Measurements from ENCODE around the gene ABCC4. TPM values are rescaled to one million over a fixed set of nuclear protein-coding genes. Genes with fewer than 3 reads are reported as not detected.

The ABCC4 gene
- total and polyA plus RNA-seq, 9 of the 15 experiments (the other 6 are each of a cell fraction or from before 2014, with no cell fraction given): 9.4 to 46.1 (median 25.4) TPM

DNA sequence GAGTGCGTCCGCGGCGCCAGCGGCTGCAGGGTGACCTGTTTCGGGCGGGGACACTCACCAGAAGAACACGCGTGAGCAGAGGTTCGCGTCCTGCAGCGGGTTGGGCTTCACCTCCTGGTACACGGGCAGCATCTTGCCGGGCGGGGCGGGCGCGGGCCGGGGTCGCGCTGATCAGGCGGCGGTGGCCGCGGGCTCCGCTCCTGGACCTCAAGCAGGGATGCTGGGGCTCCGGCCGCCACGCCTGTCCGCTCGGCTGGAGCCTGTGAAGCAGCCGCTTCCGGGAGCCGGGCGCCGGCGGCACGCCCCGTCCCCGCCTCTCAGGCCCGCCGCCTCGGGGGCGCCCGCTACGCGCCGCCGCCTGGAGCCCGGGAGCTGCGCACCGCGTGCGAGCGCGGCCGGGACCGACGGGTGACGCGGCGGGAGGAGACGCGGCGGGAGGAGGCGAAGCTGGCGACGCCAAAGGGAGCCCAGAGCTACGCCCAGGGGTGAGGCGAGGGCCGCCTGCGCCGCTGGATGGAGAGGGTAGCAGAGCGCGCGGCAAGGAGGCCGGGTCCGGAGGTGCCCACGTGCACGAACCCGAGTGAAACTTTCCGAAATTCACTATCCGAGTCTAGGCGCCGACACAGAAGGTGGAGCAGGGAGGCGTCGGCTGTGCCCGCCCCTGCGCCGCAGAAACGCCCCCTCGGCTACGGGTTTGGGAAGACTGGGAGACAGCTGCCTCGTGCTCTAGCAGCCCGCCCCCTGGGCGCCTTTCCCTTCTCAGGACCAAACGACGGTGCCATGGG, at the start of gene ABCC4 (continued):
- TF ChIP-seq POLR2G (IDR thresholded peaks at IDR 0.05; ENCODE audit: low read depth, low read length): peak; percentile 84
- TF ChIP-seq ESRRB (CRISPR knock-in tag; IDR thresholded peaks at IDR 0.05; ENCODE audit: borderline replicate concordance): no peak
- TF ChIP-seq, protein P1, sequence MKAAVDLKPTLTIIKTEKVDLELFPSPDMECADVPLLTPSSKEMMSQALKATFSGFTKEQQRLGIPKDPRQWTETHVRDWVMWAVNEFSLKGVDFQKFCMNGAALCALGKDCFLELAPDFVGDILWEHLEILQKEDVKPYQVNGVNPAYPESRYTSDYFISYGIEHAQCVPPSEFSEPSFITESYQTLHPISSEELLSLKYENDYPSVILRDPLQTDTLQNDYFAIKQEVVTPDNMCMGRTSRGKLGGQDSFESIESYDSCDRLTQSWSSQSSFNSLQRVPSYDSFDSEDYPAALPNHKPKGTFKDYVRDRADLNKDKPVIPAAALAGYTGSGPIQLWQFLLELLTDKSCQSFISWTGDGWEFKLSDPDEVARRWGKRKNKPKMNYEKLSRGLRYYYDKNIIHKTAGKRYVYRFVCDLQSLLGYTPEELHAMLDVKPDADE (conservative IDR thresholded peaks at IDR 0.05; ENCODE audit: control insufficient read depth, low read depth, low read length): 0 out of 2 replicates have a peak, but pooled peaks have one; percentile 36
- TF ChIP-seq, protein P2, sequence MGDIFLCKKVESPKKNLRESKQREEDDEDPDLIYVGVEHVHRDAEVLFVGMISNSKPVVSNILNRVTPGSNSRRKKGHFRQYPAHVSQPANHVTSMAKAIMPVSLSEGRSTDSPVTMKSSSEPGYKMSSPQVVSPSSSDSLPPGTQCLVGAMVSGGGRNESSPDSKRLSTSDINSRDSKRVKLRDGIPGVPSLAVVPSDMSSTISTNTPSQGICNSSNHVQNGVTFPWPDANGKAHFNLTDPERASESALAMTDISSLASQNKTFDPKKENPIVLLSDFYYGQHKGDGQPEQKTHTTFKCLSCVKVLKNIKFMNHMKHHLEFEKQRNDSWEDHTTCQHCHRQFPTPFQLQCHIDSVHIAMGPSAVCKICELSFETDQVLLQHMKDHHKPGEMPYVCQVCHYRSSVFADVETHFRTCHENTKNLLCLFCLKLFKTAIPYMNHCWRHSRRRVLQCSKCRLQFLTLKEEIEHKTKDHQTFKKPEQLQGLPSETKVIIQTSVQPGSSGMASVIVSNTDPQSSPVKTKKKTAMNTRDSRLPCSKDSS (IDR thresholded peaks at IDR 0.05; ENCODE audit: low read depth, partially characterized antibody): no peak
- TF ChIP-seq, protein P3, sequence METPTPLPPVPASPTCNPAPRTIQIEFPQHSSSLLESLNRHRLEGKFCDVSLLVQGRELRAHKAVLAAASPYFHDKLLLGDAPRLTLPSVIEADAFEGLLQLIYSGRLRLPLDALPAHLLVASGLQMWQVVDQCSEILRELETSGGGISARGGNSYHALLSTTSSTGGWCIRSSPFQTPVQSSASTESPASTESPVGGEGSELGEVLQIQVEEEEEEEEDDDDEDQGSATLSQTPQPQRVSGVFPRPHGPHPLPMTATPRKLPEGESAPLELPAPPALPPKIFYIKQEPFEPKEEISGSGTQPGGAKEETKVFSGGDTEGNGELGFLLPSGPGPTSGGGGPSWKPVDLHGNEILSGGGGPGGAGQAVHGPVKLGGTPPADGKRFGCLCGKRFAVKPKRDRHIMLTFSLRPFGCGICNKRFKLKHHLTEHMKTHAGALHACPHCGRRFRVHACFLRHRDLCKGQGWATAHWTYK (CRISPR knock-in tag; IDR thresholded peaks at IDR 0.05): peak; percentile 53; the same call in 1 of the 2 replicates
- peak; percentile 8; the same call in 1 of the 2 replicates for TF ChIP-seq JUN (IDR thresholded peaks at IDR 0.05; ENCODE audit: borderline replicate concordance, low read depth, low read length)
- no peak for TF ChIP-seq JUN (CRISPR knock-in tag; IDR thresholded peaks at IDR 0.05; ENCODE audit: borderline replicate concordance)
- peak; percentile 68; the same call in 1 of the 2 replicates for TF ChIP-seq RB1 (IDR thresholded peaks at IDR 0.05; ENCODE audit: low read depth)
- TF ChIP-seq FIP1L1 (IDR thresholded peaks at IDR 0.05; ENCODE audit: low read depth, low read length, poor library complexity, severe bottlenecking): peak; percentile 43
- TF ChIP-seq PHTF2 (CRISPR knock-in tag; IDR thresholded peaks at IDR 0.05): no peak
- peak; percentile 58; the same call in 1 of the 2 replicates for TF ChIP-seq POLR2A (conservative IDR thresholded peaks at IDR 0.05)
- TF ChIP-seq, protein P4, sequence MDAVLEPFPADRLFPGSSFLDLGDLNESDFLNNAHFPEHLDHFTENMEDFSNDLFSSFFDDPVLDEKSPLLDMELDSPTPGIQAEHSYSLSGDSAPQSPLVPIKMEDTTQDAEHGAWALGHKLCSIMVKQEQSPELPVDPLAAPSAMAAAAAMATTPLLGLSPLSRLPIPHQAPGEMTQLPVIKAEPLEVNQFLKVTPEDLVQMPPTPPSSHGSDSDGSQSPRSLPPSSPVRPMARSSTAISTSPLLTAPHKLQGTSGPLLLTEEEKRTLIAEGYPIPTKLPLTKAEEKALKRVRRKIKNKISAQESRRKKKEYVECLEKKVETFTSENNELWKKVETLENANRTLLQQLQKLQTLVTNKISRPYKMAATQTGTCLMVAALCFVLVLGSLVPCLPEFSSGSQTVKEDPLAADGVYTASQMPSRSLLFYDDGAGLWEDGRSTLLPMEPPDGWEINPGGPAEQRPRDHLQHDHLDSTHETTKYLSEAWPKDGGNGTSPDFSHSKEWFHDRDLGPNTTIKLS (IDR thresholded peaks at IDR 0.05; ENCODE audit: borderline replicate concordance, low read depth): peak; percentile 81; the same call in 1 of the 2 replicates
- TF ChIP-seq ZNF778 (CRISPR knock-in tag; IDR thresholded peaks at IDR 0.05): no peak
- TF ChIP-seq, protein P5, sequence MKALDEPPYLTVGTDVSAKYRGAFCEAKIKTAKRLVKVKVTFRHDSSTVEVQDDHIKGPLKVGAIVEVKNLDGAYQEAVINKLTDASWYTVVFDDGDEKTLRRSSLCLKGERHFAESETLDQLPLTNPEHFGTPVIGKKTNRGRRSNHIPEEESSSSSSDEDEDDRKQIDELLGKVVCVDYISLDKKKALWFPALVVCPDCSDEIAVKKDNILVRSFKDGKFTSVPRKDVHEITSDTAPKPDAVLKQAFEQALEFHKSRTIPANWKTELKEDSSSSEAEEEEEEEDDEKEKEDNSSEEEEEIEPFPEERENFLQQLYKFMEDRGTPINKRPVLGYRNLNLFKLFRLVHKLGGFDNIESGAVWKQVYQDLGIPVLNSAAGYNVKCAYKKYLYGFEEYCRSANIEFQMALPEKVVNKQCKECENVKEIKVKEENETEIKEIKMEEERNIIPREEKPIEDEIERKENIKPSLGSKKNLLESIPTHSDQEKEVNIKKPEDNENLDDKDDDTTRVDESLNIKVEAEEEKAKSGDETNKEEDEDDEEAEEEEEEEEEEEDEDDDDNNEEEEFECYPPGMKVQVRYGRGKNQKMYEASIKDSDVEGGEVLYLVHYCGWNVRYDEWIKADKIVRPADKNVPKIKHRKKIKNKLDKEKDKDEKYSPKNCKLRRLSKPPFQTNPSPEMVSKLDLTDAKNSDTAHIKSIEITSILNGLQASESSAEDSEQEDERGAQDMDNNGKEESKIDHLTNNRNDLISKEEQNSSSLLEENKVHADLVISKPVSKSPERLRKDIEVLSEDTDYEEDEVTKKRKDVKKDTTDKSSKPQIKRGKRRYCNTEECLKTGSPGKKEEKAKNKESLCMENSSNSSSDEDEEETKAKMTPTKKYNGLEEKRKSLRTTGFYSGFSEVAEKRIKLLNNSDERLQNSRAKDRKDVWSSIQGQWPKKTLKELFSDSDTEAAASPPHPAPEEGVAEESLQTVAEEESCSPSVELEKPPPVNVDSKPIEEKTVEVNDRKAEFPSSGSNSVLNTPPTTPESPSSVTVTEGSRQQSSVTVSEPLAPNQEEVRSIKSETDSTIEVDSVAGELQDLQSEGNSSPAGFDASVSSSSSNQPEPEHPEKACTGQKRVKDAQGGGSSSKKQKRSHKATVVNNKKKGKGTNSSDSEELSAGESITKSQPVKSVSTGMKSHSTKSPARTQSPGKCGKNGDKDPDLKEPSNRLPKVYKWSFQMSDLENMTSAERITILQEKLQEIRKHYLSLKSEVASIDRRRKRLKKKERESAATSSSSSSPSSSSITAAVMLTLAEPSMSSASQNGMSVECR (CRISPR knock-in tag; IDR thresholded peaks at IDR 0.05): peak; percentile 68; the same call in 1 of the 2 replicates
- peak; percentile 49 for TF ChIP-seq EGR1 (conservative IDR thresholded peaks at IDR 0.05)
- TF ChIP-seq ZNF175 (CRISPR knock-in tag; IDR thresholded peaks at IDR 0.05; ENCODE audit: low read depth): no peak
- 0 out of 2 replicates have a peak, but pooled peaks have one; percentile 6 for TF ChIP-seq NFIC (IDR thresholded peaks at IDR 0.05)

All from K562 (cell line).